ENCODE measurements around the gene FAM234B. TPM values are rescaled to one million over a fixed set of nuclear protein-coding genes. Genes with fewer than 3 reads are reported as not detected.

The FAM234B gene
- total and polyA plus RNA-seq, 5 donors = 1.1 to 4.6 (median 4.0) TPM

DNA sequence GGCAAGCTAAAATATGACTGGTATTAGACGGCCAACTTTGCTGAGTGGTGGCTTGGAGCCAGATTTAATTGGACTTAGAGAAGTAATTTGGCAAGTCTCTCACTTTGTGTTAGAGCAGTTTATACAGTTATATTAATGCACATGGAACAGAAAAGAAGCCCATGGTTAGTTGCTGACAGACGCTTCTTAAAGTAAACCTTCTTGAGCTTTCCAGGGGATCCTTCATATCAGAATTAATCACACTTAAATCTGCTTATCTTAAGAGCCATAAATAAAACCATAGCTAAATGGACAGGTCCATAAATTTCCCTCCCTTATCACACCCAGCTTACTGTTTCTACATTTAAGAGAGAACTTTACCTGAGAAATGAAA is 49.7 kb downstream of the FAM234B start:
- H3K9me3 ChIP-seq (ENCODE audit: control insufficient read depth, low read length) = no peaks in the 10 kb centered on the region
- H3K27ac ChIP-seq (ENCODE audit: low read length) = no peak overlapping the region
- intact Hi-C loops (cut with DNase I) = loop anchor here in 2 of 4 donors (5.0 to 10.0 kb wide), 2 partner anchors 177 to 179 kb away; no protein-coding TSS in a partner anchor
- DNase-seq (no peak), ATAC-seq (no peak)
- 43% methylated on average over 2 of the region's 2 CpGs for WGBS
- H3K4me3 ChIP-seq (ENCODE audit: low read length) = no peak overlapping the region
- H3K4me1 ChIP-seq (ENCODE audit: control insufficient read depth, insufficient read depth, low read length) = peaks cover 3% of the 10 kb centered on the region
- H3K27me3 ChIP-seq (ENCODE audit: control insufficient read depth, insufficient read depth) = no peaks in the 10 kb centered on the region

DNA sequence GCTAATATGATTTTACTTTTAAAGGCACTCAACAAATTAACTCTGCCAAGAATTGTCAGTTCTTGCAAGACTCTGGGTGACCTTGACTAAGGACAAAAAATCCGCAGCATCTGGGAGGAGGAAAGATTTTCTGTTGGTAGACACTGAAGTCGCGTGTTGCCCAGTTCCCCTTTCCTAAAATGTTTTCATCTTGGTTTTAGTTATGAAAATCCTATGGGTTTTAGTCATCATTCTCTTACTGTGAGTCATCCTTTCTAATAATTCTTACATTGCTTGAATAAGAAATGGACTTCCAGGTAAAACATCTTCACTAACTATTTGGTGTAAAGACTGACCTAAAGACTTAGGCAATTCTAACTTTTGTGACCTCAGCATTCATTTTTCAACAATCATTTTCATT is 50.2 kb downstream of the FAM234B start:
- 61% methylated on average over 3 of the region's 3 CpGs for WGBS
- no peak overlapping the region for H3K4me3 ChIP-seq (ENCODE audit: low read length)
- H3K4me1 ChIP-seq (ENCODE audit: control insufficient read depth, insufficient read depth, low read length) = peaks cover 8% of the 10 kb centered on the region
- DNase-seq (no peak), ATAC-seq (no peak)
- no peak overlapping the region for H3K27ac ChIP-seq (ENCODE audit: low read length)
- intact Hi-C loops (cut with DNase I) = loop anchor here in 2 of 4 donors (5.0 to 10.0 kb wide), 2 partner anchors 177 to 180 kb away; no protein-coding TSS in a partner anchor
- H3K27me3 ChIP-seq (ENCODE audit: control insufficient read depth, insufficient read depth) = no peaks in the 10 kb centered on the region
- no peaks in the 10 kb centered on the region for H3K9me3 ChIP-seq (ENCODE audit: control insufficient read depth, low read length)

DNA sequence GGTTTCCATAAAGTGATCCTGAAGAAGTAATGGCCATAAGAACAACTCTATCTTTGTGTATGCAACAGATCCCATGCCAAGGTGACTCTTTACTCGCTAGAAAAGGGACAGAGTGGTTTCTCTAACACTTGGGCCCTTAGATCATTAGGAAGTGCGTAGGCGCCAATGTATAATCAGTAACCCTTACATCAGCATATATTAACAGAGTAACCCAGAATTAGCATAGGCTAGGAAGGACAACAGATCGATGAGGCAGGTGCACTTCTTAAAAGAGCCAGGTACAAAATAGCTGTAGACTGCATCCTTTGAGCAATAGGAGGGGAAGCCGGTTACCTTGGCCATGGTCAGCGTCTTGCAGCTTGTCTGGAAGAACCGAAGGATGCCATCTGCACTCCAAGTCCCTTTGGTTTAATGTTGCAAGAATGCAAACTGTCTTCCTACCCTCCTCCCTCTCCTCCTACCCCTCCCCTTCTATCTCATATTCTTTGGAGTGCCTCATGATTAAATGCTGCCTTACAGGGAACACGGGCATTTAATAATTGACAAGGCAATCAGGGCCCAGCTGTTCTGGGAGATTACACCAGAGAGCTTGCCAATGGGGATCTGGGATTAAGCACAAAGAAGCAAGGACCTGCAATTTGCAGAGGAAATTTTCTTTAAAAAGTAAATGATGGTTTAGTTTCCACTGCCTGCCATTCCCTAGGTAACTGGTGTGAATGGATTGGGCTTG is 51.2 kb downstream of the FAM234B start:
- WGBS = 75% methylated on average over 8 of the region's 8 CpGs
- H3K4me1 ChIP-seq (ENCODE audit: control insufficient read depth, insufficient read depth, low read length) = peaks cover 13% of the 10 kb centered on the region
- H3K9me3 ChIP-seq (ENCODE audit: control insufficient read depth, low read length) = no peaks in the 10 kb centered on the region
- no peak for DNase-seq
- H3K27ac ChIP-seq (ENCODE audit: low read length) = no peak overlapping the region
- no peak overlapping the region for H3K4me3 ChIP-seq (ENCODE audit: low read length)
- no peak for ATAC-seq
- intact Hi-C loops (cut with DNase I) = loop anchor here (5.0 to 10.0 kb wide), 3 partner anchors 107 to 181 kb away; no protein-coding TSS in a partner anchor
- H3K27me3 ChIP-seq (ENCODE audit: control insufficient read depth, insufficient read depth) = no peaks in the 10 kb centered on the region

DNA sequence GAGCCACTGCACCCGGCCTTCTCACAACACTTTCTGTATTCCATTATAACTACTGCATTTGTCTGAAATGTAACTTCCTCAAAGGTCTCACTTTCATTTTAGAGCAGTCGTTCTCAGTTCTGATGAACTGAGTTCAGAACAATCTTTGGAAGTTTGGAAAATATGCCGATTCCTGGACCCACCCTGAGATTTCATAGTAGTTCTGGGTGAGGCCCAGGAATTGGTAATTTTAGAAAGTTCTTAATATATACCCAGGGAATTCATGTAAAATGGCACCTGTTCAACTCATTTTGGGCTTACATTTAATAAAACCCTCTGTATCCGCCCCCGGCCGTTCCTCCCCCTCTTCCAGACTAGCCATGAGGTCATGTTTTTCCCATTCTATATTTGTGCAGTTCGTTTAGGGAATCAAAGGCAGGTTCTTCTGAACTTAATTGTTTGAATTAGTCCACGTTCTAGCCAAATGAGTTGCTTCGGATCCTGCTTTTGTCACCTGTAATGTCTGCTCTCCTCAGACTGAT is 53.4 kb downstream of the FAM234B start:
- ATAC-seq = no peak
- H3K4me1 ChIP-seq (ENCODE audit: control insufficient read depth, insufficient read depth, low read length) = peaks cover 13% of the 10 kb centered on the region
- H3K4me3 ChIP-seq (ENCODE audit: low read length) = peak overlapping the region; percentile 40
- intact Hi-C loops (cut with DNase I) = loop anchor here (5.0 to 10.0 kb wide), 3 partner anchors 105 to 183 kb away; no protein-coding TSS in a partner anchor
- H3K27me3 ChIP-seq (ENCODE audit: control insufficient read depth, insufficient read depth) = no peaks in the 10 kb centered on the region
- peak; percentile 40 to 78 (median 60) for DNase-seq
- no peaks in the 10 kb centered on the region for H3K9me3 ChIP-seq (ENCODE audit: control insufficient read depth, low read length)
- H3K27ac ChIP-seq (ENCODE audit: low read length) = peak overlapping the region; percentile 98
- WGBS = 22% methylated on average over 9 of the region's 9 CpGs

DNA sequence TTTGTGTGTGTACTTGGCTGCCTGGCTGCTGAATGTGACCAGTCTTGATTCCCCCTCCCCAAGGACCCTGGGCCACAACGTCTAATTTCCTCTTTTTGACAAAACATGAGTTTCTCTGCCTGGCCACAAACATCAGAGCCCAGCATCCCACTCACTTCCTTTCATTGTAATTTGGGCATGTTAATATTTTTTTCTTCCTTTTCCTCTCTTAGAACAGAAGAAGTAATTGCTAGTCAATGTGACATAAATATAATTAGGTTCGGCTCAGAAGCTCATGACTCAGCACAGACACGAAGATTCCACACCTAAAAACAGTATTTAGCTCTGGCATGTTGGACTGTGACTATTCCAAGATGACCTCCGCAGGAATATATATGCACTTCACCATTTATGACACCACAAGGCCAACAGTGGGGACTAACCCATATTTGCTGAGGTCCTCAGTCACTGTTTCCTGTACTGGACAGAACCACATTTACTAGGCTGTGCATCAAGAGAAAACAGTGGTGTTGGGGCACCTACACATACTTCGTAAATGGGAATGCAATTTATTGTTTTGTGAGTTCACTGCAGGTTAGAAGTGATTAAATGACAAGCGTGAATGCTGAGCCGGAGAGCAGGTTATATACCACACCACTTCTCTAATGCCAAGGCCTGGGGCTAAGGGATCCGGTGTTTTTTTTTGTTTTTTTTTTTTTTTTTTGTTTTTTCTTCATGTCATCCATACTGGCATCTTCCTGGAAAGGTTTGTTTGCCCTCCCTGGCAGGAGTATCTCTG is 55.1 kb downstream of the FAM234B start:
- Histone ChIP-seq H3K4me3 (ENCODE audit: low read length) (no peak overlapping the region), H3K4me1 (ENCODE audit: control insufficient read depth, insufficient read depth, low read length) (peaks cover 13% of the 10 kb centered on the region), H3K9me3 (ENCODE audit: control insufficient read depth, low read length) (no peaks in the 10 kb centered on the region), H3K27me3 (ENCODE audit: control insufficient read depth, insufficient read depth) (no peaks in the 10 kb centered on the region), H3K27ac (ENCODE audit: low read length) (peak overlapping the region; percentile 97)
- intact Hi-C loops (cut with DNase I) = loop anchor here (5.0 to 10.0 kb wide), 3 partner anchors 103 to 184 kb away; no protein-coding TSS in a partner anchor
- ATAC-seq = no peak
- WGBS = 49% methylated on average over 8 of the region's 8 CpGs
- peak in 1 of 3 donors; percentile 53 for DNase-seq

DNA sequence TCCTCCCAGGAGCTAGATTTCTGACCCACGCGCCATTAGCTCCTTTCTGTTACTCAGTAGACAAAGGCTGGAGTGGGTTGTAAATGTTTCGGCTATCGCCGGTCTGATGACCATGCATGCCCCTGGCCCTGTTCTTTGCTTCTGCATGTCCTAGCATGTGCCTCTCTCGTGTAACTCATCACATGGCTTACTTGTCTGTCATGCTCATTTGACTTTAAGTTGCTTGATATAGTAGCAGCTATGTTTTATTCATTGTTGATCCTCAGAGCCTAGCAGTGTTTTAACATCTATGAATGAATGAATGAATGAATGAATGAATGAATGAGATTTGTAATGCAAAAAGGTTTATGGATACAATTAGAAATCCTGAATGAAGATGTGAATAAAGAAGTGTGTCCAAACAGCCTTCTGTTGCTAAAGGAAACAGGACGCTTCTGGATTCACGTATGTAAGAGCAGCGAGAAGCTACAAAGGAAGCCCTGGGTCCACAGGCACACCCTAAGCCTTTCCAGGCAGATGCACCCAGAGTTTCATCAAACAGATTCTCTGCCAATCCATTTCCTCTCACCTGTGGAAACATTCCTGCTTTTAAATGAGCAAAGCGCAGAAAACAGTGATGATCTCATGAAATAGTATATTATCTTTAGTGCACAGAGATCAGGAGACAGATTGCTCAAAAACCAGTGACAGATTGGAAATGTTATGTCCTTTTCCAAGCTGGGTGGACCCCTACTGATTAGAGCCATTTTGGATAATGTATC is 55.8 kb downstream of the FAM234B start:
- ATAC-seq (no peak), DNase-seq (no peak)
- intact Hi-C loops (cut with DNase I) = loop anchor here (5.0 to 10.0 kb wide), 6 partner anchors 47 to 185 kb away; partner anchors contain the start of gene EMP1 (in 1 of the 4)
- peak overlapping the region; percentile 97 for H3K27ac ChIP-seq (ENCODE audit: low read length)
- H3K4me1 ChIP-seq (ENCODE audit: control insufficient read depth, insufficient read depth, low read length) = peaks cover 13% of the 10 kb centered on the region
- 75% methylated on average over 10 of the region's 10 CpGs for WGBS
- H3K4me3 ChIP-seq (ENCODE audit: low read length) = peak overlapping the region; percentile 23
- H3K9me3 ChIP-seq (ENCODE audit: control insufficient read depth, low read length) = no peaks in the 10 kb centered on the region
- no peaks in the 10 kb centered on the region for H3K27me3 ChIP-seq (ENCODE audit: control insufficient read depth, insufficient read depth)

DNA sequence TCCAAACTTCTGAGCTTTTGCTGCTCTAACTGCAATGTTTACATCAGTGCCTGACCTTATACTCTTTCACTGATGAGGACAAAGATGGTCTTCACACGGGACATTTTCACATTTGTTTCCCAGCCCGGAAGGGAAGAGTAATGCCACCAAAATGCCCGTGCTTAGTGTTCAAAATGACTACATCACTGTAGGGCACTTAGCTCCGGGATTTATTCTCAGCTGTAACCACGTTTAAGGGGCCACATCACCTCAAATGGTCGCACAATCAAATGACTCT is 56.4 kb downstream of the FAM234B start:
- Histone ChIP-seq H3K4me1 (ENCODE audit: control insufficient read depth, insufficient read depth, low read length) (peaks cover 13% of the 10 kb centered on the region), H3K27me3 (ENCODE audit: control insufficient read depth, insufficient read depth) (no peaks in the 10 kb centered on the region), H3K27ac (ENCODE audit: low read length) (peak overlapping the region; percentile 97), H3K4me3 (ENCODE audit: low read length) (peak overlapping the region; percentile 23), H3K9me3 (ENCODE audit: control insufficient read depth, low read length) (no peaks in the 10 kb centered on the region)
- intact Hi-C loops (cut with DNase I) = loop anchor here in 3 of 4 donors (5.0 to 10.0 kb wide), 3 partner anchors 47 to 97 kb away; partner anchors contain the start of gene EMP1 (in 1 of the 3)
- ATAC-seq (no peak), DNase-seq (no peak)
- 12% methylated on average over 6 of the region's 6 CpGs for WGBS

DNA sequence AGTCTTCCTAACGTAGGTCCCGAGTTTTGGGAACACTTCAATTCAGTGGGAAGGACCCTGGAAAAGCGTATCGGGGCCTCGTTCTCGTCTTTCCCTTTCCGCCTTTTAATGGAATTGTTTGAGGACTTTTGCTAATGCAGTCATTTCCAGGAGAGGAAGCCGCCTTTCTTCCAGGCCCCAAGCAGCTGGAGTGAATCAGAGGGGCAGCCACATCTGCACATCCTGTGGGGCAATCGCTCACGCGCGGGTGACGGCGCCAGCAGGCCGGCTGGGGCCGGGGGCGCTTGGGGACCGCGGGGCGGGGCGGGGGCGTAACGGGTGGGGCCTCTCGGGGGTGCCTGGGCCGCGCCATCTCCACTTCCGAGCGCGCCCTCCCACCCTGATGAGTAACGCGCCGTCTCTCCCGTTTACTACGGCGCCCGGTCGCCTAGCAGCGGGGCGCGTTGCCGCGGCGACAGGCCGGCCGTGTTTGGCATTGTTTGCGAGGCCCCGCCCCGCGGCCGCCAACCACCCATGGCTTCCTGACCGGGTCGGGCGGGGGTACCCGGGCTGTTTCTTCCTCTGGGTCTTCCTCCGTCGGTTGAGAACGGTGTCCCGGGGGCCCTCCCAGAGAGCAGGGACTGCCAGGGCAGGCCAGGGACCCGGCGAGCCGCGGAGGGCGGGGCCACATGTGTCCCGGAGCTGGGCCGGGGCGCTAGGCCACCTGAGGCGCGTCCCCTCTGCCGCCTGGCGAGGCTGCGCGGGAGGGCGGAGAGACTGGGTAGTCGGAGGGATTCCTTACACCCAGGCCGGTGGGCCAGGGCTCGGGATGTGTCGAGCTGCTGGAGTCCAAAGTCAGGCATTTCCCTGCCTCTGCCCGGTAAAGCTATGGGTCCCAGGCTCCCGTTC is 56.9 kb downstream of the FAM234B start:
- Histone ChIP-seq H3K9me3 (ENCODE audit: control insufficient read depth, low read length) (no peaks in the 10 kb centered on the region), H3K4me3 (ENCODE audit: low read length) (peak overlapping the region; percentile 23), H3K27me3 (ENCODE audit: control insufficient read depth, insufficient read depth) (no peaks in the 10 kb centered on the region), H3K4me1 (ENCODE audit: control insufficient read depth, insufficient read depth, low read length) (peaks cover 13% of the 10 kb centered on the region), H3K27ac (ENCODE audit: low read length) (peak overlapping the region; percentile 97)
- ATAC-seq (peak; percentile 91 to 93), DNase-seq (peak; percentile 96 to 97 (median 97))
- WGBS = 2% methylated on average over 79 of the region's 79 CpGs
- intact Hi-C loops (cut with DNase I) = loop anchor here in 3 of 4 donors (5.0 to 10.0 kb wide), 3 partner anchors 46 to 96 kb away; partner anchors contain the start of gene EMP1 (in 1 of the 3)

DNA sequence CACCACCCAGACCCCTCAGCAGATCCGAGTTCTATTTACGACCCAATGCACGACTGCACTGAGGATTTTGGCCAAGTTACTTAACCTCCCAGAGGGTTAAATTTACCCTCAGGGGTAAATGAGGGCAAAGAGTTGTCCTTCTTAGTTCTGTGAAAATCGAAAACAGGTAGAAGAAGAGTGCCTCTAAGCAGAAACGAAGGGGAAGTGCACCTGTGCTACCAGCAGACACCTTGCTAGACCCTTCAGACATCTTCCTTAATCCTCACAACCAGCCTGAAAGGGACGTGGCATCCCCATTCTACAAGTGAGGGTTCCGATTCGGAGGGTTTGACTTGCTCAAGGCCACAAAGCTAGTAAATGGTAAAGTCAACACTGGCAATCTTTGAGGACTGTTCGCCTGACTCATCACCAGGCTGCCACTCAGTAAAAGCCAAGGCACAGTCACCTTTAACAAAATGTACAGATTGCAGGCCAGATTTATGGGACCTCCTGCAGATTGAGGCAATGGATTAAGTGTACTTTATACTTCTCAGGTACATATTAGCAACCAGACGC is 57.7 kb downstream of the FAM234B start:
- WGBS = 58% methylated on average over 10 of the region's 10 CpGs
- ATAC-seq (no peak), DNase-seq (no peak)
- intact Hi-C loops (cut with DNase I) = loop anchor here in 3 of 4 donors (5.0 to 10.0 kb wide), 3 partner anchors 45 to 95 kb away; partner anchors contain the start of gene EMP1 (in 1 of the 3)
- Histone ChIP-seq H3K4me1 (ENCODE audit: control insufficient read depth, insufficient read depth, low read length) (peaks cover 13% of the 10 kb centered on the region), H3K4me3 (ENCODE audit: low read length) (peak overlapping the region; percentile 23), H3K9me3 (ENCODE audit: control insufficient read depth, low read length) (no peaks in the 10 kb centered on the region), H3K27ac (ENCODE audit: low read length) (peak overlapping the region; percentile 91), H3K27me3 (ENCODE audit: control insufficient read depth, insufficient read depth) (no peaks in the 10 kb centered on the region)
